Esophagus muscularis mucosa (tissue), 4 donors: ENCODE measurements around the gene ETV6.

ENCODE experiments used
- CTCF ChIP-seq, 3 experiments: fragments of 200-600 bp in 2 of 3; fragments of 450-650 bp in 1 of 3; sonication (generic) in 2 of 3; IDR thresholded peaks; one replicate each; pipeline ENCODE4 v1.5.1; 2017 to 2019; ENCODE audit warnings: antibody characterized with exemption in 3 of 3, mild to moderate bottlenecking in 2 of 3, moderate library complexity in 1 of 3
- EP300 ChIP-seq: sonication (generic); formaldehyde crosslinking; IDR thresholded peaks from one replicate; pipeline ENCODE4 v1.6.1; 2017; ENCODE audit warnings: antibody characterized with exemption
- POLR2A ChIP-seq: fragments of 450-650 bp; IDR thresholded peaks from one replicate; pipeline ENCODE4 v1.6.1; 2017; ENCODE audit warnings: antibody characterized with exemption, moderate library complexity, mild to moderate bottlenecking, low read depth
- POLR2AphosphoS5 ChIP-seq, 2 donors: sonication (generic); formaldehyde crosslinking; IDR thresholded peaks; one replicate each; pipeline ENCODE4 v1.6.1; 2017; ENCODE audit warnings: antibody characterized with exemption in 2 of 2

GRCh38 chr12:11805043-11805442, 155.6 kb downstream of the ETV6 start:
- TF ChIP-seq POLR2A (no peak), CTCF (IDR thresholded peaks at IDR 0.05) (peak in 1 of 3 experiments; percentile 10), EP300 (no peak), POLR2AphosphoS5 (IDR thresholded peaks at IDR 0.05) (no peak)
